GM23338 (cell line): ENCODE measurements around the gene KLHL5.

ENCODE experiments used
- CREB1 ChIP-seq: fragments of 250-450 bp; sonication (Bioruptor Pico); IDR thresholded peaks from 2 replicates; pipeline ENCODE4 v1.5.0; 2020; ENCODE audit warnings: low read depth, mild to moderate bottlenecking, moderate library complexity
- CTCF ChIP-seq, 2 experiments: fragments of 200-600 bp in 1 of 2; sonication (generic) in 1 of 2; conservative IDR thresholded peaks; 2 replicates each; pipeline versions ENCODE4 v1.5.1 to v1.6.1; 2016 to 2017; ENCODE audit warnings: antibody characterized with exemption in 2 of 2, low read depth in 2 of 2, mild to moderate bottlenecking in 2 of 2, moderate library complexity in 1 of 2
- ETS1 ChIP-seq: IDR thresholded peaks from 2 replicates; pipeline ENCODE4 v1.6.1; 2016; ENCODE audit warnings: antibody characterized with exemption
- EZH2 ChIP-seq: fragments of 200-600 bp; sonication (generic); IDR thresholded peaks from one replicate; pipeline ENCODE4 v1.8.0; 2017; ENCODE audit warnings: antibody characterized with exemption, mild to moderate bottlenecking, low read depth; ENCODE audit not compliant: unreplicated experiment
- EZH2phosphoT487 ChIP-seq: fragments of 200-600 bp; sonication (generic); IDR thresholded peaks from one replicate; pipeline ENCODE4 v1.8.1; 2018; ENCODE audit warnings: antibody characterized with exemption; ENCODE audit not compliant: unreplicated experiment
- JUNB ChIP-seq: IDR thresholded peaks from one replicate; pipeline ENCODE4 v1.6.1; 2016; ENCODE audit warnings: antibody characterized with exemption; ENCODE audit not compliant: unreplicated experiment
- POLR2AphosphoS5 ChIP-seq: IDR thresholded peaks from 2 replicates; pipeline ENCODE4 v1.6.1; 2016; ENCODE audit warnings: antibody characterized with exemption, low read depth
- REST ChIP-seq: IDR thresholded peaks from one replicate; pipeline ENCODE4 v1.6.1; 2018; ENCODE audit warnings: antibody characterized with exemption; ENCODE audit not compliant: unreplicated experiment
- ZNF462 ChIP-seq: fragments of 250-450 bp; sonication (Bioruptor Pico); IDR thresholded peaks from 2 replicates; pipeline ENCODE4 v1.5.0; 2020; ENCODE audit warnings: mild to moderate bottlenecking, moderate library complexity

- TF ChIP-seq CTCF (conservative IDR thresholded peaks at IDR 0.05; ENCODE audit: low read depth in 2 of 2): no peak
- no peak for TF ChIP-seq EZH2phosphoT487
- TF ChIP-seq POLR2AphosphoS5: no peak
- TF ChIP-seq ZNF462: no peak
- no peak for TF ChIP-seq REST
- TF ChIP-seq JUNB: no peak
- TF ChIP-seq CREB1 (CRISPR knock-in tag): no peak
- TF ChIP-seq ETS1: no peak
- TF ChIP-seq EZH2: no peak
Observed at GRCh38 chr4:39134683-39135306, 72.8 kb downstream of the KLHL5 start.
